Measurements from ENCODE around the gene SLK.

SLK gene

GRCh38 chr10:103942866-103943265, 24.1 kb upstream of the SLK start:
- no peak for DNase-seq (ENCODE audit: low read depth)

- no peak for DNase-seq (ENCODE audit: low read depth)
These were observed 19.0 kb upstream of the SLK start for GRCh38 chr10:103947799-103948516.

GRCh38 chr10:103949728-103950127, 17.2 kb upstream of the SLK start:
- no peak for DNase-seq (ENCODE audit: low read depth)

- no peak for DNase-seq (ENCODE audit: low read depth)
These were observed 15.8 kb upstream of the SLK start for GRCh38 chr10:103951183-103951582.

GRCh38 chr10:103951942-103952341, 15.0 kb upstream of the SLK start:
- no peak for DNase-seq (ENCODE audit: low read depth)

GRCh38 chr10:103954543-103954942, 12.4 kb upstream of the SLK start:
- DNase-seq (ENCODE audit: low read depth), result no peak

- DNase-seq (ENCODE audit: low read depth), result no peak
These were observed 7.9 kb upstream of the SLK start for GRCh38 chr10:103958996-103959395.

- no peak for DNase-seq (ENCODE audit: low read depth)
These were observed 6.8 kb upstream of the SLK start for GRCh38 chr10:103960103-103960502.

GRCh38 chr10:103967448-103968071, 620 bp downstream of the SLK start:
- DNase-seq (ENCODE audit: low read depth), result peak; percentile 4

- DNase-seq (ENCODE audit: low read depth), result no peak
These were observed 1.8 kb downstream of the SLK start for GRCh38 chr10:103968441-103969391.

- DNase-seq (ENCODE audit: low read depth), result no peak
These were observed 2.5 kb downstream of the SLK start for GRCh38 chr10:103969436-103969835.

GRCh38 chr10:103969857-103970627, 3.1 kb downstream of the SLK start:
- DNase-seq (ENCODE audit: low read depth), result no peak

- no peak for DNase-seq (ENCODE audit: low read depth)
These were observed 8.2 kb downstream of the SLK start for GRCh38 chr10:103975169-103975568.

GRCh38 chr10:103977204-103977603, 10.3 kb downstream of the SLK start:
- DNase-seq (ENCODE audit: low read depth), result no peak

GRCh38 chr10:103979530-103979929, 12.6 kb downstream of the SLK start:
- no peak for DNase-seq (ENCODE audit: low read depth)

- no peak for DNase-seq (ENCODE audit: low read depth)
These were observed 13.5 kb downstream of the SLK start for GRCh38 chr10:103980288-103980906.

- no peak for DNase-seq (ENCODE audit: low read depth)
These were observed 15.7 kb downstream of the SLK start for GRCh38 chr10:103982639-103983038.

GRCh38 chr10:103983367-103983911, 16.5 kb downstream of the SLK start:
- DNase-seq (ENCODE audit: low read depth), result no peak

GRCh38 chr10:103985726-103986125, 18.8 kb downstream of the SLK start:
- DNase-seq (ENCODE audit: low read depth), result no peak

GRCh38 chr10:103986360-103986759, 19.4 kb downstream of the SLK start:
- DNase-seq (ENCODE audit: low read depth), result no peak

GRCh38 chr10:103990121-103990520, 23.2 kb downstream of the SLK start:
- no peak for DNase-seq (ENCODE audit: low read depth)
